Activated T-cell treated with anti-CD3 and anti-CD28 coated beads, Interleukin-2, amount 50 U/mL, for 1 hour (primary cell): ENCODE data around the gene ACTN1.
"Not testable (repeated sequence)": the region's sequence is repeated elsewhere in the genome, so short reads cannot be mapped to it uniquely, and the experiment has no call there.

Experiments
- DNase-seq: peaks from one replicate; pipeline ENCODE4 v3.0.0-alpha.2; 2020

ACTN1 gene

DNA sequence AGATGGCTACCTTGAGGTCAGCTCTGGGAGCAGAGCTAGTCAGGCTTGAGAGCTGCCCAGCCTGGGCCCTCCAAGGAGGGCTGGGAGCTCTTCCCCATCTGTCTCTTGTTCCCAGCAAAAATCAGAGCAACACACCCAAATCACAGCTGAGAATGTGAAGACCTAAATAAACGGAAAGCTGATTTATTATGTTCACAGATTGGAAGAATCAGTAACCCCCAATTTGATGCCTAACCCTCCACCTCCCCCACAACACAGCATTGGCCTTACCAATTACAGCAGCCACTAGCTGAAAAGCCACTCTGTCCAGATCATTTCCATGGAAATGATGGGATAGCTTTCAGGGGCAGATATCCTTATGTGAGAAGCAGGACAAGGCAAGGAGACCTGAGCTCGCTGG, 7.1 kb upstream of the ACTN1 start:
- DNase-seq: no peak

DNA sequence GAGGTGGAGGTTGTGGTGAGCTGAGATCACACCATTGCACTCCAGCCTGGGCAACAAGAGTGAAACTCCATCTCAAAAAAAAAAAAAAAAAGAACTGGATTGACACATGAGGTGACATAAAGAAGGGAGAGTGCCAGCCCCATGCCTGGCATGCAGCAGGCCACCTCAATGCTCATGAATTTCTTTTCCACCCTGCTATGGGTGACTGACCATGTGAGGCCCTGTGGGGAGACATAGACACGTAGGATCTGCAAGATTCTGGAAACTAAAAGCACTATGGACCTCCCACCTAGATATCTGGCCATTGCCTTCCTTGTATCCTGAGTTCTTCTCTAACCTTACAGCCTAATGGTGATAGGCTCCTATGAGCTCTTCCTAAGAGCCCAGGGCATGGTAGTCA, 5.6 kb upstream of the ACTN1 start:
- no peak for DNase-seq

DNA sequence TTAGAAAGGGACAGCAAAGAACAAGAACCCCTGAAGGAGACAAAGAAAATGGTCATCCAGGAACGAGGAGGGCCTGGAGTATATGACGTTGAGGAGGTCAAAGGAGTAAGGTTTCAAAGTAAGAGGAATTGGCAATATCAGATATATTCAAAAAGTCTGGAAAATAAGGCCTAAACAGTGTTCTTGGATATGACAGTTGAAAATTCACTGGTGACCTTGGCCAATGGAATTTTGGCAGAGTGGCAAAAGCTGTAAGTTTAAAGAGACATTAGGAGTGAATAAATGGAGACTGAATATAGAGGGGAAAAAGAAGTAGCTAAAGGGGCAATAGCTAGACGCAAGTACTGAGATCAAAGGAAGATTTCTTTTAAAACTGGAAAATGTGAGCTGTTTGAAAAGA, 4.1 kb upstream of the ACTN1 start:
- no peak for DNase-seq

DNA sequence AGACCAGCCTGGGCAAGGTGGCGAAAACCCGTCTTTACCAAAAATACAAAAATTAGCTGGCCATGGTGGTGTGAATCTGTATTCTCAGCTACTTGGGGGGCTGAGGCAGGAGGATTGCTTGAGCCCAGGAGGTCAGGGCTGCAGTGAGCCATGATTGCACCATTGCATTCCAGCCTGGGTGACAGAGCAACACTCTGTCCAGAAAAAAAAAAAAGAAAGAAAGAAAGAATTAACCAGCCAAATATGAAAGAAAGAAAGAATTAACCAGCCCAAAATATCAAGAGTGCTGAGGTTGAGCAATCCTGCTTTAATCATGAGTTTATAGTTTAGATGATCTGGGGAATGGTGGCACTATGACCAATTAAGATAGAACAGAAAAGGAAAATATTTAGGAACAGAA, 3.5 kb upstream of the ACTN1 start:
- DNase-seq: no peak

DNA sequence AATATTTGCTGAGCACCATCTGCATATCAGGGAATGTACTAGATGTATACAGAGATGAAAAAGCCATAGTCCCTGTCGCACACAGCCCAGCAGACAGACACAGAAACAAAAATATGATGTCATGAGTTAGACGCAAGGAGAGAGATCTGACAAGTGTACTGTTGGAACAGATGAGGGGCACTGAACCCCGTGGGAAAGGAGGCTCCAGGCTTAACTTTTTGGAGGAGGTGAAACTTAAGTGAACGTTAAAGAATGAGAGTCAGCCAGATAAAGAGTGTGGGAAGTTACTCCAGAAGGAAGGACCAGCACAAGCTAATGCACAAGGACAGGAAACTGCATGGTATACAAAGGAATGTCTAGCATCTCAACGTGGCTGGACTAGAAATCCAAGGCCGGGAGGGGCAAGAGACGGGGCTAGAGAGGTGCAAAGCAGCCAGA, 2.5 kb upstream of the ACTN1 start:
- DNase-seq: no peak

DNA sequence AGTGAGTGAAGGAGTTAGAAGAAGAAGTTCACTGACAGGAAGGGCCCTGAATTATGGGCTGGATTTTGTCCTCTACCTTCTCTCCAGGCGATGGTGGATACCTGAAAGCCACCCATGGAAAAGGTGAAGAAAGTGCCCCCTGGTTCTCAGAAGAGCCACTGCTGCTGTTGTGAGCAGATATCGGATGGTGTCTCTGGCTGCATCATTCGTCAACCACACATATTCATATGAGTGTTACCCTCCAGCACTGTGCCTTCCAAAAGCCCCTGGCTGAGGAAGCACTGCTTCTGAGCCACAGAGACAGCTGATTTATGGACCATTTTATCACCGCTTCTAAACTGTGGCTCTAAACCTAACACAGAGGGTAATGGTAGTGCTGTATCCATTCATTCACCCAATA, 2.0 kb upstream of the ACTN1 start:
- no peak for DNase-seq

DNA sequence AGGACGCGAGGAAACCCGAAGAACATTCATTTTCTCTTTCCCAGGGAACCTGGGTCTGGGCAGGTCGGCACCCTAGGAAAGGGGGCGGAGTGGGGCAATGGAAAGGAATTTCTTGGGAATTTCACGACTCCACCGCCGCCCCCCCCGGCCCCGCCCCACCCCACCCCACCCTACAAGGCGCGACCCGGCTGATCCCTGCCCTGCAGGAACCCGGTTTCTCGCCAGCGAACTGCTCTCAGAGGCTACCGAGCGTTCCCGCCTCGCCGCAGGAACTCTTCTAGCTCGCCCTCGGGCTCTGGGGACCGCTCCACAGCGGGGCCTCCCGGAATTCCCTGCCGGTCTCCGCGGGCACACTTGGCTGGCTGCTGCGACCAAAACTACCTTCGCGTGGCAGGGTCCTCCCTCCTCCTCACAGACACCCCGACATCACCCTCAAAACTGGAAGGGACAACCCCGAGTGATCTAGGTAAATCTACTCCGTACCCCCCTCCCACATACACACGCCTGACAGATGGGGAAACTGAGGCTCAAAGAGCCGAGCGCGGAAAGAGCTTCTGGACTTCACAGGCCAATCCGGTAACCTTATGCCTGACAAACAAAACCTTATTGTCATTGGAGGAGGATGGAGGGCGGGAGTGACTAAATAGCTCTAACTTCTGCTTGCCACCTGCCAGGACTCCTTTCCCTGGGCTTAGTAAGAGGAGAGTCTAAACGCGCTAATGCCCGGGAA, 785 bp upstream of the ACTN1 start:
- peak; percentile 25 for DNase-seq

DNA sequence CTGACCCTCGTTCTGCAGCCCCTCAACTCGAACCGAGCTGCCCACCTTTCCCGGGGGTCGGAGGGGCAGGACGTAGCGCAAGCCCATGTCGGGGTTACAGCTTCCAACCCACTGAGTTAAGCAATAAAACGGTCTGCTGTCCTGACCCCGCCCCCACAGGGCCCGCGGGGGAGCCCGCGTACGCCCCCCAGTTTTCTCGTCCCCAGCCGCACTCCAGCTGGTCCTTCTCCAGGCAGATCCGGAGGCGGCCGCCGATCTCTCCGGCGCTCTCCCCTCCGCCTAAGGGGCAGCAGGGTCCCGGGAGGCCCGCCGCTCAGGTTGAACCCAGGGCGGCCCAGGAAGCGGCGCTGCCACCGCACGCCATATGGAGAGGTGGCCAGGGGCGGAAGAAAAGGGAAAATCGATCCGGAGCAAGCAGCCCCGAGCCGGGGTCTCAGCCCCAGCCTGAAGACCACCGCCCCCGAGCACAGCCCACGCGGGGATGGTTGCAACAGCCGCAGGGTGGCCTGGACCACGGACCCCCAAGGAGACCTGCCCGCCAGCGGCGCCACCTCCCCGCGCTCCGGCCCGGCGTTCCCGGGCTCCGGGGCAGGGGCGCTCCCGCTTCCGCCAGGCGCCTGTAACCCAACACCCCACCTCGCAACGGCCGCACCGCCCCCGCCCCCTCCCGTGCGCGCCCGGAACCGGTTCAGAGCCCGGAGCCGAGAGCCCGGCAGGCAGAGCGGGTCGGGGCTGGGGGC, 760 bp downstream of the ACTN1 start:
- DNase-seq: peak; percentile 61

DNA sequence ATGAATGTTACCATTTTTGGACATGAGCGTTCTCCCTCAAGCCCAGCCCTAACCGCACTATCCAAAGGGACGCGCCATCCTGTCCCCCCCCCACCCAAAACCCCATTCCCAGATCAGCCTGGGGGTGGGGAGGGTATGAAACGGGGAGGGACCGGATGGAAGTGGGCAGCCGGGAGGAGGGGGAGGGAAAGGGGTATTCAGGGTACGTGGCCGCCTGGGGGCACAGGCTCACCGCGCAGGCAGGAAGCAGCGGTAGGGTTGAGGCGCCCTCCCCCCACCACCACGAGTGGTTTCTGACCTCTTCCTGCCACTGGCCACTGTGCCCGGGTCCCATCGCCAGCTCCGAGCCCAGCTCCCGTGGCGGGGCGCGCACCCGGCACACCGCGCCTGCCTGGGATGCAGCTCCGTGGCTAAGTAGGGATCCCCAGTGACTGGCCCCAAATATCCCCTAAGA, 1.4 kb downstream of the ACTN1 start:
- DNase-seq: peak; percentile 41

DNA sequence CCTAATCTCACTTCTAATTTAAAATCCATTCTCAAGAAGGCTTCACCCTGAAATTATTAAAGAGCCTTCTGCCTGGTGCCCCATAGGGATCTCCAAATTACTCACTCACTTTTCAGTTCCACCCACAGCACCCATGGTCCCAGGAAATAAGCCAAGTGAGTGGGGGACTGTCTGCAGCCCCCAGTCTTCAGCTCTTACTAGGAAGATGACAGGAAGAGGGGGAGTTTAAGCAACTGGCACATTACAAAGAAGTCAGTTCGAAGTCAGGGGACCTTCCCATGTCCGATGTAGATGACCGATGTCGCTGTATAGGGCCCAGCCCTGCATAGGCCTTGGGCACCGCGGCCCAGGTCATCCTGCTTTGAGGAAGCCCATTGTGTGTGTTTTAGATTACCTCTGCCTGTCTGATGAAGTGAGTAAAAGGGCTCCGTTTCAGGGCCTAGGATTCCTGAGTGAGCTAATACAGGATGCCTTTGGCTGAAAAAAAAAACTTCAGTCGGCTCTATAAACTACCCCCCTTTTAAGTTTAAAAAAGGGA, 1.9 kb downstream of the ACTN1 start:
- DNase-seq: no peak

DNA sequence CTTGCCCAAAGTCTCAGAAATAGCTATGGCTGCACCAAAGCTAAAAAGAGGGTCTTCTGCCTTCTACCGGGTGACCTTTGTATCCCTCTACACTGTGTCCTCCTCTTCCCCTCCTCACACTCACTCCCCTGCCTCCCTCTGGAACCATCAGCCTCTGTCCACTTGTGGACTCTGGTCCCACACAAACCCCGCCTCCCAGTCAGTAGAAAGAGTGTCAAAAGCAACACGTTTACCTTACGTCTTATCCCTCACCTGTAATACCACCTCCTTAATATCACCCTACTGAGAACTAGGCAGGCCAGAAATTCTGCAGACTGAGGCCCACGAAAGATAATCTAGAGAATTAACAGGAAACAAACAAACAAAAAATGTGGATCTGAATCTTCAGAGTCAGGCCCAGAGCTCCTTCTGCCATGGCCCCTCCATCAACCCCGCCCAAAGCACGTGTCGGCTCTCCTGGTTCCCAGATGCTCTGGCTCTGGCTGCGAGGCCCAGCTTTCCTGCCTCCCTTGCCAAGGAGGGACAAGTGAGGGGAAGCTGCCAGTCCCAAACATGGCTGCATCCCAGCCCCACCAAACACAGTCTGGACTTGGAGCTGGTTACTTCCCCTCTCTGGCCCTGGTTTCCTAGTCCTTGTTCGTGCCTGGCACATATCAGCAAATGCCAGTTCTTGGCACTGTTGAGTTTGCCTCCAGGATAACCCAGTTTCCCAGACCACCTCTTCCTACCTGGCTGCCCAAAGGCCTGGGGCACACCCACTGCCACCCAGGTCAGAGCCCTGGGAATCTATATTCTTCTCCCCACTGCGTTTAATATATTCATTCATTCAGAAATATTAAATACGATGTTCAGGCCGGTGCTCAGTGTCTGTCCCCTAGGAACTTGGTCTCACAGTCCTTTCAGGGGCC, 2.7 kb downstream of the ACTN1 start:
- DNase-seq: no peak

DNA sequence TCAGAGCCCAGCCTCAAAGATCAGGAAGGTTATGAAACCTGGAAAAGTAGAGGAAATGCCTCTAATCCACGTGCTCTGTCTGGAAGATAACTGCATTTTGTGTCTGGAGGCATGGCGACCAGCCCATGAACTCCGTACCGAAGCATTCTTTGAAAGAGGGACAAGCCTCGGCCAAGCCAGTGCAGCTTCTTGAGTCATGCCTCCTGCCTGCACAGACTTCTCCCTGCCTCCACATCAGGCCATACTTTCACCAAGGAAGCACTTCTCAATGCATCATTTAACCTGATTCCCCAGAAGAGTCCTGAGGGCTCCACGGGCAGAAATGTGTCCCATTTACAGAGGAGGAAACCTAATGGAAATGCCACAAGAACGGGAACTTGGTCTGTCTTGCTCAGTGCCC, 3.4 kb downstream of the ACTN1 start:
- DNase-seq: no peak

DNA sequence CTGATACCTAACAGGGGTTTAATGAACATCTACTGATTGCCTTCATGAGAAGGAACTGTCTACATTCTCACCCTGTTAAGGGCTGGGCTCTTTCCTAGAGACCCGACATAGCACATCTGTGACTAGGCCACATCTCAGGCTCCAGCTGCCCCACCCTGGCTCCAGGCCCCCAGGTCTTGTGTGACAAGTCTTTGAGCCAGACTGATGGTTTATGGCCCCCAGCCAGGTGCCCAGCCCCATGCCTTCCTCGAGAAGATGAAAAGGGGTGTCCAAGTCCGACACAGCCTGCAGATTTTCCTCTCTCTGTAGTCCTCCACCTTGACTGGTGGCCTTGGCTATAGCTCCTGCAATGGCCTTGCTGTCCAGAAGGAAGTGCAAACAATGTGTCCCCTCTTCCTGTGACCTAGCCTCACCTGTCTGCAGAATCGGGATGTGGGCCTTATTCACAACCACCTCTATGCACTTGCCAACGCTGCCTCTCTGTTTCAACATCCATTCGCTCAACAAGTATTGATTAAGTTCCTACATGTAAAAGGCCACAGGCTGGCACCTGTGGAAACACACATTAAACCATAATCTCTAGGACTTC, 4.2 kb downstream of the ACTN1 start:
- no peak for DNase-seq

DNA sequence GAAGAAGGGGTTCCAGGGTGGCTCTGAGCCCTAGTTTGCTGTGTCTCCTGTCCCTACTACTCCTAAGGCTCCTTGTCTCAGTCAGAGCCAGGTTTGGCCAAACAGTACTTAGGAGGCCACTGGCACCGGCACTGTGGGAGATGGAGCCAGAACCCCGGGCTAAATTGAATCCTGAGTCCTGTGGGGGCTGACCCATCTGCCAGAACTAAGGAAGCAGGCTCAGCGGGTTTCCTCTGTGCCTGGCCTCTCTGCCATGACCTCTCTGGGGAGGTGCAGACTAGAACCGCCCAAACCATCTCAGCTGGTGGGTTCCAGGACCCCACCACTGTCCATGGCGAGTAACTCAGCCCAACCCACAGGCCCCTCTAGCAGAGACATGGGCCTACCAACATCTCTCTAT, 5.5 kb downstream of the ACTN1 start:
- no peak for DNase-seq

DNA sequence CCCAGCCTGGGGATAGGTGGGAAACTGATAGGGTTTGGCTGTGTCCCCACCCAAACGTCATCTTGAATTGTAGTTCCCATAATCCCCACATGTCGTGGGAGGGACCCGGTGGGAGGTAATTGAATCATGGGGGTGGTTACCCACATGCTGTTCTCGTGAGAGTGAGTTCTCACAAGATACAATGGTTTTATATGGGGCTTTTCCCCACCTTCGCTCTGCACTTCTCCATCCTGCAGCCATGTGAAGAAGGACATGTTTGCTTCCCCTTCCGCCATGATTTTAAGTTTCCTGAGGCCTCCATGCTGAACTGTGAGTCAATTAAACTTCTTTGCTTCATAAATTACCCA, 5.9 kb downstream of the ACTN1 start:
- DNase-seq: not testable (repeated sequence)

DNA sequence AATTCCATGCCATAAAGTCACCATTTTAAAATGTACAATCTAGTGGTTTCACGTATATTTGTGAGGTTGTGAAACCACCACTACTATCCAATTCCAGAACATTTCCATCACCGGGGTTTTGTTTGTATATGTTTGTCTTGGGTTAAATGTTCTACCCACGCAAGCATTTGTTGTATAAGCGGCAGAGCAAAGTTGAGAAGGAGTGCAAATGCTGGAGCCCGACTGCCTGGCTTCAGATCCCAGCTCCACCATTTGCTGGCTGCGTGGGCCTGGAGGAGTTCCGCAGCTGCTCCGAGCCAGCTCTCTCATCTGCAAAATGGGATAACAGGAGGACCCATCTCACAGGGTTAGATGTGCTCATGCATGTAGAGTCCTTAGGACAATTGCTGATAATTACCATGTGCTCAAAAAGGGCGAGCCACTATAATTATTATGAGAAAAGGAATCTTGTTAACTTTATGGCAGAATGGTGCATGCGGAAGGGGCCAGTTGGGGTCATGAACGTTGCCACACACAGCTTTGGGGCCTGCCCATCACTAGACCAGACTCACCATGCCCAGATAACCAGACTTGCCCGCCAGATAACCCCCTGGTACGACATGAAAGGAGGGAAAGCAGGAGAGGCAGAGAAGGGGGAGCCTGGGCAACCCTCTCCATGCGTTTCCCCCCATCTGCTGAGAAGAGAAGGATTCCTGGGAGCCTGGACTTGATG, 6.4 kb downstream of the ACTN1 start:
- DNase-seq: no peak

DNA sequence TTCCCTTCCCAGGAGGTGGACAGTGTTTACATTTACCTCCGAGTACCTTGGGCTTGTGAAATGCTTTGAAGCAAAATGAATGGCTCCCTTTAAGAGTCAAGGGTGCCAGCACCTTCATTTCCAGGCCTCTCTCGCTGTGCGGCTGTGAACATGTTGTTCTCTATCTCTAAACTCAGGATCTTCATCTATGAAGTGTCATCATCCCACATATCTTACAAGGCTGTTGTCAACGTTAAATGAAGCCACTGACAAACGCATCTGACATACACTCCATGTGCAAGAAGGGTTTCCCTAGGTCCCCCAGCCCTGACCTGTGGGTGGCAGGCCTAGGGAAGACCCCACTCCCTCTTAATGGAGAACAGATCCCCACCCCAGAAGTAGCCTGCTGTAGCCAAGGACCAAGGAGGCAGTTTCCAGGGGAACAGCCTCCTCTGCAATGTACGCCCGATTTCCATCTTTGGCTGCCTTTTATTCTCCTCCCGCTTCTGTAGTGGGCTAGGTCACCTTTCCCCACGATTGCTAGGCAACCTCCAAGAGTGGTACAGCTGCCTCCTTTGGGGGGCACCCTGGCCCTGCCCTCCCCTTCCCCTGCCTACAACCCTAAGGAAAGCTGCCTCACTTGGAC, 7.6 kb downstream of the ACTN1 start:
- no peak for DNase-seq

DNA sequence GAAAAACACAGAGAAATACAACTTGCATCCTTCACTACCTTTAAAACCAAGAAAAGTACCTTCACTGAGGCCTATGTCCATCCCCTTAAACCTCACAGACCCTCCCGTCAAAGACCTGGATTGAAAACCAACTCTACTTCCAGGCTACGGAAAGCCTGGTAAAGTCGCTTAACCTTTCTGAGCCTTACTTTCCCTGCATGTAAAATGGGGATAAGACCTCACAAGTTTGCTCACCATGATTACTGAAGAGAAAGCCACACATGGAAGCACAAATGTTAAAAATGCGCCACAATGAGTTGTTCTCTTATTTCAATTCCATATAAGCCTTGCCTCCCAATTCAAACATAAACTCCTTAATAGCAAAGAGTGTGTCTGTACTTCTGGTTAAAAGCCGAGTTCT, 8.4 kb downstream of the ACTN1 start:
- DNase-seq: no peak

DNA sequence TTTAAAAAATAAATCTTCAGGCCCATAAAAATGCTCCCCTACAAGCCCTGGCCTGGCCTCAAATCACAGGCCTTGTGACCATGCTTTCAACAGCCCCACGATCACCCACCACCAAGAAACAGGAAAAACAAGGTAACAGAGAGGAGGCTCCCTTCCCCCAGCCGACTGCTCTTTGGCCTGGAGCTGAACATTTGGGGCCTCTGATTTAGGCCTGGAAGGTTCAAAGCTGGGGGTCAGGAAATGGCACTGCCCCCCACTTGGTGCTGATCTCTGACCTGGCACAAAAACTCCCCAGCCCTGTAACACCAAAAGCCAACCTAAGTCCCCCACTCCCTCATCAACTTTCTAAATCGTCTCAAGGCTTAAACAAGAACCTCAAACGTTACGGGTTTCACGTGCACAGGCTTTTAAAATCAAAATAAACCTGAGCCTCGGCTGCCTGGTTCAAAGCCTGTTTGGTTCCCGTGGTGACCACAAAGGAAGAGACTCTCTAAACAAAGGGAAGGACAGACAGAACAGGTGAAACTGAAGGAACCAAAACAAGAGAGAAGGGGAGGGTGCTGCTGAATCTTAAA, 9.0 kb downstream of the ACTN1 start:
- peak; percentile 46 for DNase-seq

DNA sequence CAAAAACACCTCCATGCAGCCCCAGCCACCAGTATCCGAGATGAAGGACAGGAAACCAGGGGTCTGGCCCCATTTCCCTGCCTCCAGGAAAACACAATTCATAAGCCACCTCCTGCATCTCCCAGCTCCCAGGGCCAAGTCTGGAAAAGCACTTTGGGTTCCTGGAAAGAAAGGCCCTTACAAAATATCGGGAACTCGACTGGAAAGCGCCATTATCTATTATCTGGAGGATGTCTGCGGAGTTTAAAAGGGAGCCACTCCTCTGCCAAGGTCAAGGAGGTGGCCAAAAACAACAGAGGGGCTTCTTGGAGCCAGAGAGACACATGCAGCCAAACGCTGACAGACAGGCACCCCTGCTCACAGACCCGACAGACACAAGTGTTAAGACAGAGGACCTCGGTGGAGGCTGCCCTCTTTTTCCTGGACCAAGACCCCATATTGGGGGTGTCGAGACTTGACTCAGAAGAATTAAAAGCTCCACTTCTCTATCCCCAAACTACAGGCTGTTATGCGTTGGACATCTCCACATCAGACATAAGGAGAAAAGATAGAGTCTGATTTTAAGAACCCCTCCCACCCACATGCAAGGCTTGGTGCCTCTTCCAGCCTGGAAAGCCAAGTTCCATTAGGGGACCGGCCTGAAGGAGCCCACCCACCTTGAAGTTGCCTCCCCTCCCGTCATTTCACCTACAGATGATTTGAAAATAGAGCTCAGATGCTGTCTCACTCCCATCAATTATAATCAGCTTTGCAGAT, 9.6 kb downstream of the ACTN1 start:
- DNase-seq: no peak

DNA sequence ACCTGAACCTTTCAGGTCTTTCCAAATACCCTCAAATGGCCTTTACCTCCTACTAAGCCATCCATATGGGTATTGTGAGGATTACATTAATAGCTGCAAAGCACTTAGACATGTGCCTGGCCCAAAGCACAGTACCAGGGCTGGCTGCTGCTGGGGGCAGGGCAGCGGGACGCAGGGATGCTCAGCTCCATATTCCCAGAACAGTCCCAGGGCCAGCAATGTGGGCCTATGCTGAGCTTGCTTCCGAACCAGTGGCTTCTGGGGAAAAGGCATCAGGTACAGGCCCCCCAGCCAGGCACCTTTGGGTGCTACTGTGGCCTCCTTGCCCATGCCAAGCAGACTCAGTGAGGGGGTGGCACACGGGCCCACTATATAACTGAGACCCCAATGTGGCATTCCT, 10.4 kb downstream of the ACTN1 start:
- no peak for DNase-seq
